Neural cell (in vitro differentiated cells): ENCODE measurements around the gene SLAMF1. TPM values are rescaled to one million over a fixed set of nuclear protein-coding genes. Genes with fewer than 3 reads are reported as not detected.

Experiments
- H2AFZ ChIP-seq: fragments of 200-600, 300-800 bp; sonication (generic), shearing (Covaris generic); 2 replicates; pipeline ENCODE4 v1.6.0; 2014; ENCODE audit warnings: low read depth, mild to moderate bottlenecking, antibody characterized with exemption, low read length, moderate library complexity
- H3F3A ChIP-seq: fragments of 200-600 bp; shearing (Covaris generic); 2 replicates; pipeline ENCODE4 v1.6.1; 2016; ENCODE audit warnings: mild to moderate bottlenecking, moderate library complexity, mixed read lengths, antibody characterized with exemption, low read length; ENCODE audit not compliant: insufficient read depth, poor library complexity, severe bottlenecking
- H3K27ac ChIP-seq: fragments of 200-600, 300-800 bp; sonication (generic), shearing (Covaris generic); 2 replicates; pipeline ENCODE4 v1.5.1; 2014; ENCODE audit warnings: mild to moderate bottlenecking, low read length, moderate library complexity
- H3K27me3 ChIP-seq: fragments of 300-800, 200-600 bp; sonication (generic), shearing (Covaris generic); 2 replicates; pipeline ENCODE4 v1.6.0; 2014; ENCODE audit warnings: mild to moderate bottlenecking, low read depth, low read length, moderate library complexity; ENCODE audit not compliant: insufficient read depth
- H3K36me3 ChIP-seq: fragments of 300-800, 200-600 bp; sonication (generic), shearing (Covaris generic); 2 replicates; pipeline ENCODE4 v1.5.1; 2014; ENCODE audit warnings: mild to moderate bottlenecking, antibody characterized with exemption, low read length, moderate library complexity; ENCODE audit not compliant: insufficient read depth
- H3K4me2 ChIP-seq: fragments of 300-800, 200-600 bp; sonication (generic), shearing (Covaris generic); 2 replicates; pipeline ENCODE4 v1.6.0; 2014; ENCODE audit warnings: mild to moderate bottlenecking, low read length
- H3K4me3 ChIP-seq: fragments of 300-800, 200-600 bp; sonication (generic), shearing (Covaris generic); 2 replicates; pipeline ENCODE4 v1.5.1; 2014; ENCODE audit warnings: mild to moderate bottlenecking, low read length, moderate library complexity
- H3K79me2 ChIP-seq: fragments of 200-600 bp; shearing (Covaris generic); replicated peaks from 2 replicates; pipeline ENCODE4 v1.6.0; 2014; ENCODE audit warnings: mild to moderate bottlenecking, low read length, moderate library complexity; ENCODE audit not compliant: insufficient read depth
- H3K9ac ChIP-seq: fragments of 300-800, 200-600 bp; sonication (generic), shearing (Covaris generic); 2 replicates; pipeline ENCODE4 v1.6.1; 2016; ENCODE audit warnings: mild to moderate bottlenecking, low read length, mixed read lengths
- H3K9me2 ChIP-seq: fragments of 200-600 bp; shearing (Covaris generic); 2 replicates; pipeline ENCODE4 v1.6.1; 2016; ENCODE audit warnings: mild to moderate bottlenecking, low read length, mixed read lengths; ENCODE audit not compliant: insufficient read depth
- H3K9me3 ChIP-seq: fragments of 200-600, 300-800 bp; sonication (generic), shearing (Covaris generic); 2 replicates; pipeline ENCODE4 v1.6.1; 2016; ENCODE audit warnings: mild to moderate bottlenecking, mixed run types, low read length, moderate library complexity, mixed read lengths
- H4K20me1 ChIP-seq: fragments of 200-600 bp; shearing (Covaris generic); 2 replicates; pipeline ENCODE4 v1.6.1; 2016; ENCODE audit warnings: mild to moderate bottlenecking, mixed run types; ENCODE audit not compliant: insufficient read depth
- EP300 ChIP-seq: fragments of 450-650 bp; conservative IDR thresholded peaks from 2 replicates; pipeline ENCODE4 v1.6.1; 2014; ENCODE audit warnings: antibody characterized with exemption, mild to moderate bottlenecking, moderate library complexity; ENCODE audit not compliant: poor library complexity, severe bottlenecking
- EZH2 ChIP-seq: fragments of 200-600, 300-800 bp; shearing (Covaris generic), sonication (generic); IDR thresholded peaks from 2 replicates; pipeline ENCODE4 v1.6.1; 2014; ENCODE audit warnings: antibody characterized with exemption, low read length, borderline replicate concordance, mild to moderate bottlenecking; ENCODE audit not compliant: insufficient read depth, poor library complexity, severe bottlenecking
- MXI1 ChIP-seq: fragments of 450-650 bp; conservative IDR thresholded peaks from 2 replicates; pipeline ENCODE4 v1.6.1; 2014; ENCODE audit warnings: antibody characterized with exemption, mild to moderate bottlenecking; ENCODE audit not compliant: poor library complexity, severe bottlenecking
- POLR2AphosphoS5 ChIP-seq: IDR thresholded peaks from 2 replicates; pipeline ENCODE4 v1.6.1; 2012
- RAD21 ChIP-seq: fragments of 450-650 bp; conservative IDR thresholded peaks from 2 replicates; pipeline ENCODE4 v1.6.1; 2014; ENCODE audit warnings: antibody characterized with exemption, mild to moderate bottlenecking, moderate library complexity
- SMC3 ChIP-seq: fragments of 450-650 bp; conservative IDR thresholded peaks from 2 replicates; pipeline ENCODE4 v1.6.1; 2014; ENCODE audit warnings: antibody characterized with exemption, mild to moderate bottlenecking, moderate library complexity; ENCODE audit not compliant: poor library complexity
- TAF1 ChIP-seq: IDR thresholded peaks from 2 replicates; pipeline ENCODE4 v1.6.1; 2012; ENCODE audit warnings: low read depth
- polyA plus RNA-seq: library from polyadenylated mRNA; depleted of rRNA; stranded (reverse); fragments of >200 nt; gene quantifications from 2 replicates; pipeline ENCODE4 v1.2.3, GENCODE V29; 2014
- TF ChIP-seq, protein P1 (sequence below): IDR thresholded peaks from 2 replicates; pipeline ENCODE4 v1.6.1; 2012; ENCODE audit warnings: borderline replicate concordance
- TF ChIP-seq, protein P2 (sequence below): fragments of 450-650 bp; IDR thresholded peaks from 2 replicates; pipeline ENCODE4 v1.5.1; 2014; ENCODE audit warnings: antibody characterized with exemption, mild to moderate bottlenecking, moderate library complexity; ENCODE audit not compliant: poor library complexity, severe bottlenecking

The SLAMF1 gene
- polyA plus RNA-seq, 1 donor from 2014 or later: not detected

DNA sequence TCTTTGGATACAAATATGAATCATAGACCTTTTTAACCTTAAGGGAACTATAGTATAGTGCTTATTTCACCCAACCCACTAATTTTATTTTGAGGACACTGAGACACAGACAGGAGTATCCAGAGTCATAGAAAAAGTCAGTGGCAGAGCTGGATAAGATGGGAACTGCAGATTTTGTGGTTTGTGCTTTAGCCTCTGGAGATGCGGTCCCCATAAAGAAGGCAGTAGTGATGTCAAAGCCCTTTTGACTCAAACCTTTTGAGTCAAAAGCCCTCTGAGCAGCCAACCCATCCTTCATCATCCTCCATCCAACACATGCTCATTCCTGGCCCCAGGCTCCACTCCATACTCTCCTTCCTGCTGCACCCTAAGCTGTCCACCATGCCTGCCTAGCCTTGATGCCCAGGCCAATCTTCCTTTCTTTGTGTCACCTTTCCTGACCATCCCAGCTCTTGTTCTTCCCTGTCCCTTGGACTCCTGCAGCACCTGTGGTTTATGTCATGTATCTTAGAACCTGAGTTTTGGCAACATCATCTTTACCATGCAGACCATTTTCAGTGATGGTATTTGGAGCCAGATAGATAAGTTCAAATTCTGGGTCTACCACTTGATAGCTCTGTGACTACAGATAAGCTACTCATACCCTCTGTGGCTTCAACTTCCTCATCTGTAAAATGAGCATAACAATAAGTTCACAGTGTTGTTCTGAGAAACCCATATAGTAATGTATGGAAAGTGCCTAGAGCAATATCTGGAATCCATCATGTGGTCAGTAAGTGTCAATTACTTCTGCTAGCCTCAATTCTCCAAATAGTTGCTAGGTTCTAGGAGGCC, 20.1 kb downstream of the SLAMF1 start:
- H3K9me3 ChIP-seq: no peaks in the 10 kb centered on the region
- H4K20me1 ChIP-seq: no peaks in the 10 kb centered on the region
- H3K36me3 ChIP-seq: no peaks in the 10 kb centered on the region
- no peak overlapping the region for H3K27ac ChIP-seq
- H3F3A ChIP-seq: no peaks in the 10 kb centered on the region
- H3K9ac ChIP-seq: no peak overlapping the region
- no peaks in the 10 kb centered on the region for H3K79me2 ChIP-seq
- H3K4me2 ChIP-seq: no peak overlapping the region
- TF ChIP-seq POLR2AphosphoS5 (no peak), SMC3 (no peak), MXI1 (no peak), TAF1 (no peak), EZH2 (no peak), RAD21 (no peak), EP300 (no peak)
- TF ChIP-seq, protein P1, sequence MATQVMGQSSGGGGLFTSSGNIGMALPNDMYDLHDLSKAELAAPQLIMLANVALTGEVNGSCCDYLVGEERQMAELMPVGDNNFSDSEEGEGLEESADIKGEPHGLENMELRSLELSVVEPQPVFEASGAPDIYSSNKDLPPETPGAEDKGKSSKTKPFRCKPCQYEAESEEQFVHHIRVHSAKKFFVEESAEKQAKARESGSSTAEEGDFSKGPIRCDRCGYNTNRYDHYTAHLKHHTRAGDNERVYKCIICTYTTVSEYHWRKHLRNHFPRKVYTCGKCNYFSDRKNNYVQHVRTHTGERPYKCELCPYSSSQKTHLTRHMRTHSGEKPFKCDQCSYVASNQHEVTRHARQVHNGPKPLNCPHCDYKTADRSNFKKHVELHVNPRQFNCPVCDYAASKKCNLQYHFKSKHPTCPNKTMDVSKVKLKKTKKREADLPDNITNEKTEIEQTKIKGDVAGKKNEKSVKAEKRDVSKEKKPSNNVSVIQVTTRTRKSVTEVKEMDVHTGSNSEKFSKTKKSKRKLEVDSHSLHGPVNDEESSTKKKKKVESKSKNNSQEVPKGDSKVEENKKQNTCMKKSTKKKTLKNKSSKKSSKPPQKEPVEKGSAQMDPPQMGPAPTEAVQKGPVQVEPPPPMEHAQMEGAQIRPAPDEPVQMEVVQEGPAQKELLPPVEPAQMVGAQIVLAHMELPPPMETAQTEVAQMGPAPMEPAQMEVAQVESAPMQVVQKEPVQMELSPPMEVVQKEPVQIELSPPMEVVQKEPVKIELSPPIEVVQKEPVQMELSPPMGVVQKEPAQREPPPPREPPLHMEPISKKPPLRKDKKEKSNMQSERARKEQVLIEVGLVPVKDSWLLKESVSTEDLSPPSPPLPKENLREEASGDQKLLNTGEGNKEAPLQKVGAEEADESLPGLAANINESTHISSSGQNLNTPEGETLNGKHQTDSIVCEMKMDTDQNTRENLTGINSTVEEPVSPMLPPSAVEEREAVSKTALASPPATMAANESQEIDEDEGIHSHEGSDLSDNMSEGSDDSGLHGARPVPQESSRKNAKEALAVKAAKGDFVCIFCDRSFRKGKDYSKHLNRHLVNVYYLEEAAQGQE: no peak
- TF ChIP-seq, protein P2, sequence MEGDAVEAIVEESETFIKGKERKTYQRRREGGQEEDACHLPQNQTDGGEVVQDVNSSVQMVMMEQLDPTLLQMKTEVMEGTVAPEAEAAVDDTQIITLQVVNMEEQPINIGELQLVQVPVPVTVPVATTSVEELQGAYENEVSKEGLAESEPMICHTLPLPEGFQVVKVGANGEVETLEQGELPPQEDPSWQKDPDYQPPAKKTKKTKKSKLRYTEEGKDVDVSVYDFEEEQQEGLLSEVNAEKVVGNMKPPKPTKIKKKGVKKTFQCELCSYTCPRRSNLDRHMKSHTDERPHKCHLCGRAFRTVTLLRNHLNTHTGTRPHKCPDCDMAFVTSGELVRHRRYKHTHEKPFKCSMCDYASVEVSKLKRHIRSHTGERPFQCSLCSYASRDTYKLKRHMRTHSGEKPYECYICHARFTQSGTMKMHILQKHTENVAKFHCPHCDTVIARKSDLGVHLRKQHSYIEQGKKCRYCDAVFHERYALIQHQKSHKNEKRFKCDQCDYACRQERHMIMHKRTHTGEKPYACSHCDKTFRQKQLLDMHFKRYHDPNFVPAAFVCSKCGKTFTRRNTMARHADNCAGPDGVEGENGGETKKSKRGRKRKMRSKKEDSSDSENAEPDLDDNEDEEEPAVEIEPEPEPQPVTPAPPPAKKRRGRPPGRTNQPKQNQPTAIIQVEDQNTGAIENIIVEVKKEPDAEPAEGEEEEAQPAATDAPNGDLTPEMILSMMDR: no peak
- no peak overlapping the region for H2AFZ ChIP-seq
- no peaks in the 10 kb centered on the region for H3K27me3 ChIP-seq
- no peak overlapping the region for H3K4me3 ChIP-seq
- H3K9me2 ChIP-seq: no peaks in the 10 kb centered on the region

DNA sequence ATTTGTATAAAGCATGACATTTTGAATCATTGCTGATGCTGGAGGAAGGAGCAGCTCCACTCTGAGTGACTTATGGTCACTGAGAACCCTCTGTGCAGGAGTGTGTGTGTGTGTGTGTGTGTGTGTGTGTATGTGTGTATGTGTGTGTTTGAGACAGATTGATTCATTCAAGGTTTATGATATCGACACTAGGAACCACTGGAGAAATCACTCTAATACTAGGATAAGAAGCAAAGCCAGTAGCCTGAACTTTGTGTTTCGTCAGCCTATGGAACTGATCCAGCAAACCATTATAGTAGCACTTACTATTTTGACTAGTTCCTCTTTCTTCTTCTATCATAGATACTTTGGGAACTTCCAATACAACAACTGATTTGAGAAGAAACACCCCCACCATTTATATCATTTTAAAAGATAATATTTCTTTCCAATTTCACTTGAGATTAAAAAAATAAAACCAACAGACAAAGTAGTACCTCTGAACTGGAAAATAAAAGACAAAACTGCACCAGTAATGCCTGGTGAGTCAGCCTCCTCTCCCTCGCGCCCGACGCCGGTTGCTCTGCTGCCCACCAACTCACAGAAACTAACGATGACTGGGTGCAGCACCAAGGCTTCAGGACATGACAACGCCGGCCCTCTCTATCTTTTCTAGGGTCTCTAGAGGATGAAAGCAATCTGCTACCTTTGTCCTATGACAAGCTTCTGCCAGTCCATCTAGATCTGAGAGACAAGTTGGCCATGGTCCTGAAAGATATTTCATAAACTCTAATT, 20.9 kb downstream of the SLAMF1 start:
- H3K9ac ChIP-seq: no peak overlapping the region
- H2AFZ ChIP-seq: no peak overlapping the region
- no peaks in the 10 kb centered on the region for H3F3A ChIP-seq
- H3K27ac ChIP-seq: no peak overlapping the region
- no peaks in the 10 kb centered on the region for H3K79me2 ChIP-seq
- H3K9me3 ChIP-seq: no peaks in the 10 kb centered on the region
- no peak overlapping the region for H3K4me3 ChIP-seq
- H3K36me3 ChIP-seq: no peaks in the 10 kb centered on the region
- TF ChIP-seq SMC3 (no peak), EP300 (no peak), RAD21 (no peak)
- TF ChIP-seq, protein P2: no peak
- no peaks in the 10 kb centered on the region for H3K9me2 ChIP-seq
- no peaks in the 10 kb centered on the region for H3K27me3 ChIP-seq
- no peak overlapping the region for H3K4me2 ChIP-seq
- no peaks in the 10 kb centered on the region for H4K20me1 ChIP-seq
